ENCODE data around the gene ZNF503.

The ZNF503 gene

DNA sequence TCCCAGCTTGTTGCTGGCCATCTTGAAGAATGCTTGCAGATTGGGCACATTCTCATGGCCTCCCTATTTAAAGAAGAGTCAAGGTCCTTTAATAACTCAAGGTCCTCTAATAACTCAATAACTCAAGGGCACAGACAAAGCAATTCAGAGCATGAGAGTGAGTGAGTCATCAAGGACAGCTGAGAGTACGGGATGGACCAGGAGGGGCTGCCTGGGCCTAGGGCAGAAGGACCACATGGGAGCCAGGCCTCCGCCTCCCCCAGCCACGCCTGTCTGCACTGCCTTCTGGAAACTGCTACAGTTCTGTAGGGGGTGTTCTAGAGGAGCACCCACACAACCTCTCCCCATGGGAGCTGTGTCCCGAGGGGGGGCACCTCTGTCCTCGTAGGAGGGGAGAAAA is 48.9 kb downstream of the ZNF503 start:
- peak; percentile 52 for DNase-seq (ENCODE audit: low spot score)

DNA sequence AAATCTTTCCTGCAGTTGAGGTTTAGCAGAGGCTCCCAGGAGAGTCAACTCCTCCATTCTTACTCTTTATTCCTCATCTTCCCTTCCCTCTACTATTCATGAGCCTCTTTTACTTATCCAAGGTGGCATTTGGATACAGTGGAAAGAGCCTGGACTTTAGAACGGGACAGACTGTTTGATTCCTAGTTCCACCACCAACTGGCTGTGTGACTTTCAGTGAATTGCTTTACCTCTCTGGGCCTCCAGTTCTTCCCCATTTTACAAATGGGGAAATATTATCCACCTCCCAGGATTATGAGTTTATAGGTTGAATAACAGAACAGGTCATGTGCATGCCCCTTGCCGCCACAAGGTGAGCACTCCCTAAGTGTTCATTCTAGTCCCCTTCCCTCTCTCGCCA is 49.9 kb downstream of the ZNF503 start:
- no peak for DNase-seq (ENCODE audit: low spot score)

DNA sequence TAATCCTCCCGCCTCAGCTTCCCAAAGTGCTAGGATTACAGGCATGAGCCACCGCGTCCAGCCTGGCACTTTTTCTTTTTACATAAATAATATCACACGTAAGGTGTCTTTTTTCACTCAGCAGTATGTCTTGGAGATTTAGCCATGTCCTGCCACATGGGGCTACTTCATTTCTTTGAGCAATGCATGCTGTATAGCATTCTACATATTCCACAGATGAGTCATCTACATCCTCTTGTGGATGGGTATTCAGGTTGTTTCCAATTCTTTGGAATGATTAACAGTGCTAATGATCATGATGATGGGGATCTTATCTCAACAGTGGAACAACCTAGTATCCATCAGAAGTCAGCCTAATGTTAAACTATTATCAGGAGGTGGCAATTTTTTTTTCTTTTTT is 50.8 kb downstream of the ZNF503 start:
- peak; percentile 54 for DNase-seq (ENCODE audit: low spot score)
